GM18508 (cell line): ENCODE measurements around the gene LTN1.

Experiments
- ATAC-seq: cut with Tn5 transposase; IDR thresholded peaks from one replicate; pipeline ENCODE4 v1.9.1; 2021; ENCODE audit warnings: moderate number of reproducible peaks; ENCODE audit not compliant: insufficient read depth, unreplicated experiment

Gene LTN1

GRCh38 chr21:28884976-28885852 is 107.5 kb downstream of the LTN1 start:
- peak; percentile 93 for ATAC-seq

- ATAC-seq: peak; percentile 12
Measured at GRCh38 chr21:28884481-28884880, 108.2 kb downstream of the LTN1 start.

DNA sequence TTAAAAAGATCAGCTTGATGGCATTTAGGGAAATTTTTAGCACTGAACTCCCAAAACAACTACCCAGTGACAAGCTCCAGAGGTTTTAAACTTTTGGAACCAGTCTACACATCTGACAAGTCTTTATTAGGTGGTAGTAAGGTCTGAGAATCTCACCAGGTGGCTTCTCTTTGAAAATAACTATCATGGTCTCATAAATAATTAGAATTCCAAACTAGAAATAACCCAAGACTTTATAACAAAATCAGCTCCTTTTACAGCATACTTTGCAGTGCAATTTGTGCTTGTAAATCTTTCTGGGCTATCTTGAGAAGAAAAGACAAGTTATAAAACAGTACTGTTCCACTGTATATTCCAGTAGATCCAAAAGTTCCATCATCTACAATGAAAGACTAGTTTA is 108.7 kb downstream of the LTN1 start:
- no peak for ATAC-seq

DNA sequence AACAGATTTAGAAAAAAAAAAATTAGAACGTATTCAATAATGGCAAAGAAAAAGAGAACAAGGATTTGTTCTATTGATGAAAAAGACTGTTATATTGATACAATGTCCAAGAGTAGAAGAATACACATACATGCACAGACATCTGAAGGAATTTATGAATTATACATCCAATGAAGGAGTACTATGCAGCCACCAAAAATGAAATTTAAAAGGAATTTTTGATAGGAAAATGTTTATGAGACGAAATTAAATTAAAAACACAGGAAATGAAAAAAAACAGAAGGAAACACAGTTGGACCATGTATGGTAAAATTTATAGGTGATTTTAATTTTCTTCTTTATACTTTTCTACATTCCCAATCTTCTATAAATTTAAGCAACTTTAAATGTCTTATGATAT is 110.3 kb downstream of the LTN1 start:
- no peak for ATAC-seq
